Panc1 (cell line): Measurements from ENCODE around the gene FOXG1. TPM values are rescaled to one million over a fixed set of nuclear protein-coding genes. Genes with fewer than 3 reads are reported as not detected.

ENCODE experiments used
- ATAC-seq: fragments of 200-7000 bp; cut with Tn5 transposase; 2 replicates; pipeline ENCODE4 v1.9.1; 2020; ENCODE audit warnings: mild to moderate bottlenecking, moderate library complexity
- BruUV-seq: library from RNA; stranded (reverse); fragments of 400-500 nt; replicated peaks from 2 replicates; lab custom pipeline; 2021; lab: Mats Ljungman, UMichigan
- CTCF ChIA-PET: fragments of 300-600 bp; sonication (Branson Sonifier 250); formaldehyde crosslinking; loops from one replicate; lab custom pipeline; 2022; ENCODE audit warnings: antibody characterized with exemption; lab: Charles Lee
- POLR2A ChIA-PET: fragments of 300-600 bp; sonication (Branson Sonifier 250); formaldehyde crosslinking; loops from one replicate; lab custom pipeline; 2022; ENCODE audit warnings: antibody characterized with exemption; lab: Charles Lee
- DNase-seq: peaks from one replicate; pipeline ENCODE4 v3.0.0-alpha.2; 2010; ENCODE audit warnings: low read depth, low spot score
- H3K27ac ChIP-seq: 2 replicates; pipeline ENCODE4 v1.5.1; 2011; ENCODE audit warnings: mild to moderate bottlenecking, low read length, inconsistent platforms
- H3K27me3 ChIP-seq: fragments of 200-500 bp; sonication (Bioruptor generic); 2 replicates; pipeline ENCODE4 v1.6.0; 2014; ENCODE audit warnings: low read length, inconsistent platforms; ENCODE audit not compliant: control insufficient read depth, insufficient read depth
- H3K36me3 ChIP-seq: fragments of 200-500 bp; sonication (Bioruptor generic); 2 replicates; pipeline ENCODE4 v1.5.1; 2014; ENCODE audit warnings: inconsistent platforms, mild to moderate bottlenecking, low read length, moderate library complexity; ENCODE audit not compliant: control insufficient read depth, insufficient read depth
- H3K4me1 ChIP-seq: 2 replicates; pipeline ENCODE4 v1.5.1; 2011; ENCODE audit warnings: inconsistent platforms, mild to moderate bottlenecking, low read length, moderate library complexity; ENCODE audit not compliant: control insufficient read depth, insufficient read depth
- H3K4me3 ChIP-seq, 2 experiments: 2 replicates each; pipeline ENCODE4 v1.5.1; 2011 to 2012; ENCODE audit warnings: low read depth in 2 of 2, low read length in 2 of 2, mild to moderate bottlenecking in 2 of 2, inconsistent platforms in 1 of 2, moderate library complexity in 1 of 2
- H3K9me3 ChIP-seq: fragments of 200-500 bp; sonication (Bioruptor generic); 2 replicates; pipeline ENCODE4 v1.5.1; 2014; ENCODE audit warnings: low read depth, mild to moderate bottlenecking, inconsistent platforms, low read length, moderate library complexity; ENCODE audit not compliant: control insufficient read depth, insufficient read depth
- POLR2AphosphoS5 ChIP-seq: IDR thresholded peaks from 2 replicates; pipeline ENCODE4 v1.6.1; 2012; ENCODE audit warnings: mild to moderate bottlenecking, low read depth, low read length, moderate library complexity
- SIN3A ChIP-seq: IDR thresholded peaks from 2 replicates; pipeline ENCODE4 v1.6.1; 2012; ENCODE audit warnings: low read depth, mild to moderate bottlenecking, low read length, moderate library complexity, borderline replicate concordance; ENCODE audit not compliant: insufficient read depth
- TCF7L2 ChIP-seq: IDR thresholded peaks from 2 replicates; pipeline ENCODE4 v1.6.1; 2011; ENCODE audit warnings: mild to moderate bottlenecking, low read depth, low read length, inconsistent platforms
- in situ Hi-C: cut with HindIII; loops from 2 replicates; pipeline ENCODE4 v1.10.0; 2016; ENCODE audit warnings: low sequenced_read_pairs, low pct_unique_long_range_greater_than_20kb
- intact Hi-C: fragments of 100-400 bp; cut with micrococcal nuclease; formaldehyde crosslinking; loops from one replicate; pipeline ENCODE4 v1.10.0; 2022; ENCODE audit not compliant: unreplicated experiment
- total RNA-seq: library from RNA; stranded (reverse); gene quantifications from one replicate; pipeline ENCODE4 v1.2.1, GENCODE V29; 2021; ENCODE audit not compliant: unreplicated experiment
- TF ChIP-seq, protein P1 (sequence below): fragments of 450-650 bp; IDR thresholded peaks from 2 replicates; pipeline ENCODE4 v1.5.1; 2017; ENCODE audit warnings: mild to moderate bottlenecking
- TF ChIP-seq, protein P2 (sequence below), 2 experiments: IDR thresholded peaks; 2 replicates each; pipeline ENCODE4 v1.6.1; 2011 to 2012; ENCODE audit warnings: low read depth in 2 of 2, control low read depth in 1 of 2, low read length in 1 of 2, mild to moderate bottlenecking in 1 of 2, moderate library complexity in 1 of 2; ENCODE audit not compliant: insufficient read depth in 1 of 2

The FOXG1 gene
- total RNA-seq, 1 experiment from 2014 or later = not detected

- no peaks in the 10 kb centered on the region for H3K4me1 ChIP-seq
- H3K36me3 ChIP-seq = no peaks in the 10 kb centered on the region
- H3K27ac ChIP-seq = no peak overlapping the region
- no peak overlapping the region for H3K4me3 ChIP-seq
- H3K9me3 ChIP-seq = no peaks in the 10 kb centered on the region
- ATAC-seq (no peak), DNase-seq (no peak)
- TF ChIP-seq POLR2AphosphoS5 (no peak), TCF7L2 (no peak), SIN3A (no peak)
- TF ChIP-seq, protein P1, sequence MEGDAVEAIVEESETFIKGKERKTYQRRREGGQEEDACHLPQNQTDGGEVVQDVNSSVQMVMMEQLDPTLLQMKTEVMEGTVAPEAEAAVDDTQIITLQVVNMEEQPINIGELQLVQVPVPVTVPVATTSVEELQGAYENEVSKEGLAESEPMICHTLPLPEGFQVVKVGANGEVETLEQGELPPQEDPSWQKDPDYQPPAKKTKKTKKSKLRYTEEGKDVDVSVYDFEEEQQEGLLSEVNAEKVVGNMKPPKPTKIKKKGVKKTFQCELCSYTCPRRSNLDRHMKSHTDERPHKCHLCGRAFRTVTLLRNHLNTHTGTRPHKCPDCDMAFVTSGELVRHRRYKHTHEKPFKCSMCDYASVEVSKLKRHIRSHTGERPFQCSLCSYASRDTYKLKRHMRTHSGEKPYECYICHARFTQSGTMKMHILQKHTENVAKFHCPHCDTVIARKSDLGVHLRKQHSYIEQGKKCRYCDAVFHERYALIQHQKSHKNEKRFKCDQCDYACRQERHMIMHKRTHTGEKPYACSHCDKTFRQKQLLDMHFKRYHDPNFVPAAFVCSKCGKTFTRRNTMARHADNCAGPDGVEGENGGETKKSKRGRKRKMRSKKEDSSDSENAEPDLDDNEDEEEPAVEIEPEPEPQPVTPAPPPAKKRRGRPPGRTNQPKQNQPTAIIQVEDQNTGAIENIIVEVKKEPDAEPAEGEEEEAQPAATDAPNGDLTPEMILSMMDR = no peak
- TF ChIP-seq, protein P2, sequence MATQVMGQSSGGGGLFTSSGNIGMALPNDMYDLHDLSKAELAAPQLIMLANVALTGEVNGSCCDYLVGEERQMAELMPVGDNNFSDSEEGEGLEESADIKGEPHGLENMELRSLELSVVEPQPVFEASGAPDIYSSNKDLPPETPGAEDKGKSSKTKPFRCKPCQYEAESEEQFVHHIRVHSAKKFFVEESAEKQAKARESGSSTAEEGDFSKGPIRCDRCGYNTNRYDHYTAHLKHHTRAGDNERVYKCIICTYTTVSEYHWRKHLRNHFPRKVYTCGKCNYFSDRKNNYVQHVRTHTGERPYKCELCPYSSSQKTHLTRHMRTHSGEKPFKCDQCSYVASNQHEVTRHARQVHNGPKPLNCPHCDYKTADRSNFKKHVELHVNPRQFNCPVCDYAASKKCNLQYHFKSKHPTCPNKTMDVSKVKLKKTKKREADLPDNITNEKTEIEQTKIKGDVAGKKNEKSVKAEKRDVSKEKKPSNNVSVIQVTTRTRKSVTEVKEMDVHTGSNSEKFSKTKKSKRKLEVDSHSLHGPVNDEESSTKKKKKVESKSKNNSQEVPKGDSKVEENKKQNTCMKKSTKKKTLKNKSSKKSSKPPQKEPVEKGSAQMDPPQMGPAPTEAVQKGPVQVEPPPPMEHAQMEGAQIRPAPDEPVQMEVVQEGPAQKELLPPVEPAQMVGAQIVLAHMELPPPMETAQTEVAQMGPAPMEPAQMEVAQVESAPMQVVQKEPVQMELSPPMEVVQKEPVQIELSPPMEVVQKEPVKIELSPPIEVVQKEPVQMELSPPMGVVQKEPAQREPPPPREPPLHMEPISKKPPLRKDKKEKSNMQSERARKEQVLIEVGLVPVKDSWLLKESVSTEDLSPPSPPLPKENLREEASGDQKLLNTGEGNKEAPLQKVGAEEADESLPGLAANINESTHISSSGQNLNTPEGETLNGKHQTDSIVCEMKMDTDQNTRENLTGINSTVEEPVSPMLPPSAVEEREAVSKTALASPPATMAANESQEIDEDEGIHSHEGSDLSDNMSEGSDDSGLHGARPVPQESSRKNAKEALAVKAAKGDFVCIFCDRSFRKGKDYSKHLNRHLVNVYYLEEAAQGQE (IDR thresholded peaks at IDR 0.05; ENCODE audit: insufficient read depth in 1 of 2, low read depth in 2 of 2, low read length in 1 of 2) = no peak
- H3K27me3 ChIP-seq = no peaks in the 10 kb centered on the region
- in situ Hi-C loops = loop anchor here (25.0 kb wide), 1 partner anchor 768 kb away; no protein-coding TSS in a partner anchor
- CTCF ChIA-PET = no interaction called here
- POLR2A ChIA-PET = no interaction called here
- no TSS peak for BruUV-seq
- intact Hi-C loops = no loop called here
These were observed 2.8 kb downstream of the FOXG1 start for GRCh38 chr14:28769276-28769880.

DNA sequence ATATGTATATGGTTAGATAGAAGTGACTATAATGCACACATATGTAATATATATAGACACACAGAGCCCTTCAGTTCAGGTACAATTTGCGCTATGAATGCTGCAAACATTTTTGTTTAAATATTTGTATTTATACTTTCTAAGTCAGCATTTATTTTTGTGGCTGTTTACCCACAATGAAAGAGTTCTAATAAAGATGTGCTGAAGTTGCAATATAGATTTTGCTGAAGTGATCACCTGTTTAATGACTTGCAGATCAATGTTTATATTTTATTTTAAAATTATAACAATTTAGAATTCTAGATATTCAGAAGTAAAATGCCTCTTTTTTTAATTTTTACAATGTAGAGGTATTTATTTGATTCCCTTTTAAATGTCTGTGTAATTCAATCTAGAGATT, 3.5 kb downstream of the FOXG1 start:
- no peak for TF ChIP-seq POLR2AphosphoS5
- TF ChIP-seq TCF7L2 = no peak
- TF ChIP-seq, protein P2 (IDR thresholded peaks at IDR 0.05; ENCODE audit: insufficient read depth in 1 of 2, low read depth in 2 of 2, low read length in 1 of 2) = no peak
- TF ChIP-seq, protein P1 = no peak
- TF ChIP-seq SIN3A = no peak
- ATAC-seq (no peak), DNase-seq (no peak)
- ChIA-PET POLR2A (no interaction called here), CTCF (no interaction called here)
- in situ Hi-C loops = loop anchor here (25.0 kb wide), 1 partner anchor 767 kb away; no protein-coding TSS in a partner anchor
- Histone ChIP-seq H3K9me3 (no peaks in the 10 kb centered on the region), H3K4me1 (no peaks in the 10 kb centered on the region), H3K4me3 (no peak overlapping the region), H3K36me3 (no peaks in the 10 kb centered on the region), H3K27me3 (no peaks in the 10 kb centered on the region), H3K27ac (no peak overlapping the region)
- intact Hi-C loops = no loop called here
- no TSS peak for BruUV-seq
